ENCODE measurements around the gene SHISA2. TPM values are rescaled to one million over a fixed set of nuclear protein-coding genes. Genes with fewer than 3 reads are reported as not detected.

The SHISA2 gene
- total RNA-seq = 0.12 TPM in 1 of 2 replicates, not detected in the other

DNA sequence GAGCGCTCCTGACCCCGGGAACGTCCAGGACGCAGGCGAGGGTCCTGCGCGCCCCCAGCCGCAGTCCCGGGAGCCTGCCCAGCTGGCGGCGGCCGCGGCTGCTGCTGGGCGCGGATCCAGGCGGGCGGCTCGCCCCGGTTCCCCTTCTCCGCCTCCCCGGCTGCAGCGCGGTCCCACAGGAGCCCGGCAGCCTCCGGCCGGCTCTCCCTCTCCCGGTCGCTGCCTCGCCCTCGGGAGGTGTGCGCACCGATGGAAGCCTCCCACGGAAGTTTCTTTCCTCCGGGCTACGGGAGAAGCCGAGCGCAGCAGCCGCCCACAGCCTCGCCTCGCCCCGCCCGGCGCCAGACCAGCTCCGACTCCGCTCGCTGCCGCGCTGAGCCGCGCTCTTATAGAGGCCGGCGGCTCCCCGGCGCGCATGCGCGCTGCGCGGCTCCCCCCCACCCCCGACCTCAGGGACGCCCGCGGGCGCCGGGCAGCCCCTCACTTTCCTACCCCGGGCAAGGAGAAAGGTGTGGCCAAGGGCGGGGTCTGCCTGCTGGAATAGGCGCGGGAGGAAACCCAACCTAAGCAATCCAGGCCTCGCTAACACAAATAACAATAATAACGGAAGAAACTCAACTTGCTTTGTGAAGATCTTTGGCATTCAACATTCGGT lies at the start of gene SHISA2:
TSS of gene SHISA2 (minus strand) at position 360 of the 655 bp plus-strand sequence. CDS start 1,041 bp downstream, outside the sequence.

Other genes starting within 250 kb of the SHISA2 start
- gene RNF6, start 170.3 kb upstream of the SHISA2 start, total RNA-seq = 54.4 and 67.5 TPM in 2 replicates
- gene CDK8, start 202.1 kb upstream of the SHISA2 start, total RNA-seq = 14.5 and 16.7 TPM in 2 replicates

Measured in hair follicle dermal papilla cell (primary cell).